HEK293T (cell line): ENCODE measurements around the gene CCDC97.

ENCODE experiments used
- FOXM1 ChIP-seq: fragments of 450-650 bp; IDR thresholded peaks from 2 replicates; pipeline ENCODE4 v1.6.1; 2017; ENCODE audit warnings: mild to moderate bottlenecking, borderline replicate concordance
- LEF1 ChIP-seq: fragments of 450-650 bp; IDR thresholded peaks from 2 replicates; pipeline ENCODE4 v1.6.1; 2017; ENCODE audit warnings: mild to moderate bottlenecking, borderline replicate concordance
- SP1 ChIP-seq: fragments of 450-650 bp; IDR thresholded peaks from 2 replicates; pipeline ENCODE4 v1.6.1; 2017
- SUZ12 ChIP-seq: fragments of 450-650 bp; IDR thresholded peaks from 2 replicates; pipeline ENCODE4 v1.6.1; 2016; ENCODE audit warnings: mild to moderate bottlenecking

DNA sequence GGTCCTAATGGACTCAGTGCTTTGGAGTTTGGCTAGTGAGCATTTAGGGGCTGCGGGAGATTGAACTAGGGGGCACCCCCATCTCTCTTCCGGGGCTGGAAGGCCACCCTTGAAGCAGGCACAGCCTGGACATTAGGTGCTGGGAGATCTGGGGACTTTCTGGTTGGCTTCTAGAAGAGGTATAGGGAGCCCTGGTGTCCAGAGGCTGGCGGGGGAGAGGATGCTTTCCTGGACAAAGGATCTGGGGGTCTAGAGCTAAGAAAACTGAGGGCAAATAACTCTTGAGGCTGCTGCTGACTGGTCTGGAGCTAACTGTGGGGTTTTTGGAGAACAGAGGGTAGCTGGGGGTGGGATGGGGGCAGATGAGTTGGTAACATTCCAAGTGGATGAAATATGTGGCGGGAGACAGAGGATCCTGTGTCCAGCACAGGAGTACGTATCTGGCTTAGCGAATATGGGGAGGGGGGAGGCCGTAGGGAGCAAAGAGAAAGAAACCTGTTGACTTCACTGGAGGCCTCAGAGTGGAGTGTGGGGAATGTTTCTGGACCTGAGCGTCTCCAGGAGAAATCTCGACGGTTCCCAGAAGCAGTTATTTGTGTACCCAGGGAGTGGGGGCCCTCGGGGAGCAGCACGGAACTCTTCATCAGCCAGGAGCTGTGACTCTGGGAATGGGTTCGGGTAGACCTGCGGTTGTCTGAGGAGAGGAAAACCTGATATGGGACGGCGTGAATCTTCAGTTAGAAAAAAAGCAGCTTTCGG lies 44.4 kb upstream of the CCDC97 start:
- TF ChIP-seq SP1 (no peak), SUZ12 (no peak), LEF1 (no peak), FOXM1 (no peak)
